ENCODE results near the gene CPT1C. TPM values are rescaled to one million over a fixed set of nuclear protein-coding genes. Genes with fewer than 3 reads are reported as not detected.

The CPT1C gene
- total and polyA plus RNA-seq, 2 of the 4 experiments (the other 2 are of a cell fraction), result 14.2 to 56.1 TPM

GRCh38 chr19:49681830-49682229 is 9.1 kb upstream of the CPT1C start:
- CTCF ChIA-PET, result no interaction called here
- Histone ChIP-seq H3K4me2 (ENCODE audit: low read depth, low read length) (no peak overlapping the region), H3K36me3 (ENCODE audit: control insufficient read depth, insufficient read depth, low read length) (peaks cover 38% of the 10 kb centered on the region), H3K9me1 (ENCODE audit: insufficient read depth, low read length) (peaks cover 3% of the 10 kb centered on the region; the same call in 1 of the 2 replicates), H3K27me3 (ENCODE audit: control insufficient read depth, insufficient read depth, low read length) (no peaks in the 10 kb centered on the region), H2AFZ (replicated peaks; ENCODE audit: low read length, poor library complexity) (no peak overlapping the region), H2BK20ac (ENCODE audit: low read depth, low read length) (no peak overlapping the region), H3K18ac (ENCODE audit: low read depth, low read length) (no peak overlapping the region), H3K27ac (ENCODE audit: insufficient read depth, low read length) (no peak overlapping the region), H3K9me3 (ENCODE audit: control insufficient read depth, insufficient read depth, low read length) (no peaks in the 10 kb centered on the region), H3K9ac (ENCODE audit: low read depth, low read length) (no peak overlapping the region), H4K20me1 (ENCODE audit: insufficient read depth, low read length) (peaks cover 55% of the 10 kb centered on the region), H2BK15ac (ENCODE audit: low read depth, low read length) (no peak overlapping the region), H3K23ac (ENCODE audit: low read depth, low read length) (no peak overlapping the region), H2BK5ac (ENCODE audit: low read depth, low read length, poor library complexity, severe bottlenecking) (no peak overlapping the region), H3K4me3 (ENCODE audit: insufficient read depth, low read depth, low read length) (no peak overlapping the region), H2AK9ac (replicated peaks; ENCODE audit: low read depth, low read length, poor library complexity) (peak overlapping the region; percentile 39), H3K56ac (ENCODE audit: extremely low read depth, insufficient read depth, low read length) (no peak overlapping the region), H3K4ac (ENCODE audit: low read depth, low read length) (no peak overlapping the region), H2BK120ac (ENCODE audit: low read depth, low read length) (no peak overlapping the region), H3K14ac (replicated peaks; ENCODE audit: low read depth, low read length) (no peak overlapping the region), H4K91ac (ENCODE audit: insufficient read depth, low read depth, low read length) (no peak overlapping the region), H4K8ac (ENCODE audit: low read depth in 2 of 2, low read length in 2 of 2) (no peak overlapping the region), H3K79me1 (ENCODE audit: low read depth in 1 of 2, low read length in 2 of 2) (peaks cover 19 to 71% of the 10 kb centered on the region in 2 experiments), H2AK5ac (ENCODE audit: low read depth, low read length) (no peak overlapping the region), H4K5ac (ENCODE audit: low read depth, low read length) (no peak overlapping the region), H3K4me1 (ENCODE audit: control insufficient read depth, insufficient read depth, low read length) (peaks cover 13% of the 10 kb centered on the region)
- no peak for DNase-seq
- dilution Hi-C loops (cut with HindIII; ENCODE audit: low sequenced_read_pairs, unreplicated experiment), result no loop called here
- TF ChIP-seq USF2 (IDR thresholded peaks at IDR 0.05; ENCODE audit: low read depth, low read length) (no peak), FOS (IDR thresholded peaks at IDR 0.05; ENCODE audit: low read depth, low read length) (no peak)
- BruUV-seq (replicated peaks), result no TSS peak
- ATAC-seq (ENCODE audit: low read depth), result no peak
- POLR2A ChIA-PET (ENCODE audit: unreplicated experiment), result no interaction called here
- 99% methylated on average over 10 of the region's 19 CpGs; no CpG with 5 or more reads in 1 of the 2 experiments for WGBS, 2 experiments (ENCODE audit: extremely low coverage in 2 of 2, insufficient read length in 1 of 2)
- intact Hi-C loops (cut with micrococcal nuclease), result loop anchor here (5.0 kb wide), 1 partner anchor 110 kb away; no protein-coding TSS in a partner anchor
- in situ Hi-C loops (cut with MboI; ENCODE audit: low sequenced_read_pairs), result loop anchor here (10.0 kb wide), 1 partner anchor 173 kb away; the partner anchor contains the start of gene PTOV1
